Activated CD8-positive, alpha-beta memory T cell treated with anti-CD3 and anti-CD28 coated beads for 24 hours (primary cell): ENCODE measurements around the gene CHRNG.

Experiments used
- DNase-seq: peaks from one replicate; pipeline ENCODE4 v3.0.0-alpha.2; 2020

CHRNG gene

DNA sequence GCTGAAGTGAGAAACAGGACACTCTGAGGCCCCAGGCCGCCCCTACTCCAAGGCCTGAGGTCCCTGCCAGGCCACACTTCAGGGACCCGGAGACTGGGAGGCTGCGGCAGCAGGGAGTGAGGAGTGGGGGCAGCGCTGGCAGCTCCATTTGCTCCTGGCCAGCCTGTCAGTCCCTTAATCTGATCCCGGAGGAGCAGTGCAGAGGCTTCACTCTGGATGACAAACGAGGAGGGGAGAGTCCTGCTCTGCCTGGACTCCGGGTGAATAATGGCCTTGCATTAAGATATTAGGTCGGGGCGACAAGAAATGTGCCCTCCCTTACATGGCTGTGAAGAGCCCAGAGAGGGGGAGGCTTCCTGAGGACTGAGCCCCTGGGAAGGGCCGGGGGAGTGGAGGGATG is 33.6 kb upstream of the CHRNG start:
- DNase-seq = no peak

DNA sequence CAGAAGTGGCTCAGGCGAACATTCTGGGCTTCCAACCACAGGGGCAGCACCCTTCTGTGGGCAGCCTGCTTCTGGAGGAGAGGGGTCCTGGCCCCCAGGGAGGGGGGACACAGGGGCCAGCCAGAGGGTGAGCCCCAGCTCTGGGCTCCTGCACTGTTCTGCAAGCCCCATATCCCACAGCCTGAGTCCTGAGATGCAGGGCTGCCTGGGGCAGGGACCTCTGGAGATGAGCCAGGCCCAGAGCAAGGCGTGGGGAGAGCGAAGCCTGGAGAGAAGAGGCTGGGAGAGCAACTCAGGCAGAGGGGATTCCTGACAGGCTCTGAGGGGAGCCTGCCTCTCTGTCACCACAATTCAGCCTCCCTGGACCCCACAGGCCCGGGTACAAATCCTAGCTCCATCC is 32.8 kb upstream of the CHRNG start:
- DNase-seq = no peak

DNA sequence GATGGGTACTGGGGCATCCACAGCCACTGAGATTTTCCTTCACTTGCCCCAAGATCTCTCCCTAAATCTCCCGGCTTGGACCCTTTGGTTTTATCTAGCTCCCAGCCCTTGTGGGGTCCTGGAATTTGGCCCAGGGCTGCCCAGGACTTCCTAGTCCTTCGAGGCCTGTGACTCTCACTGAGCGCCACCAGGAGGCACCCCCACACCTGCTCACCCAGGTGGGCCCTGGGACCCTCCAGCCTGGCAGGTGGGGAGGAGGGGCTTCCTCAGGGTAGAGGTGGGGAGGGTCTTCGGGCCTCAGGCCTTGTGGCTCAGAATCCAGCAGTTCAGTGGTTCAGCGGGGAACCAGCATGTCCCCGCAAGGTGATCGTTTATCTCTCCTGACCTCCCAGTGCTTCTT is 31.2 kb upstream of the CHRNG start:
- DNase-seq = no peak

DNA sequence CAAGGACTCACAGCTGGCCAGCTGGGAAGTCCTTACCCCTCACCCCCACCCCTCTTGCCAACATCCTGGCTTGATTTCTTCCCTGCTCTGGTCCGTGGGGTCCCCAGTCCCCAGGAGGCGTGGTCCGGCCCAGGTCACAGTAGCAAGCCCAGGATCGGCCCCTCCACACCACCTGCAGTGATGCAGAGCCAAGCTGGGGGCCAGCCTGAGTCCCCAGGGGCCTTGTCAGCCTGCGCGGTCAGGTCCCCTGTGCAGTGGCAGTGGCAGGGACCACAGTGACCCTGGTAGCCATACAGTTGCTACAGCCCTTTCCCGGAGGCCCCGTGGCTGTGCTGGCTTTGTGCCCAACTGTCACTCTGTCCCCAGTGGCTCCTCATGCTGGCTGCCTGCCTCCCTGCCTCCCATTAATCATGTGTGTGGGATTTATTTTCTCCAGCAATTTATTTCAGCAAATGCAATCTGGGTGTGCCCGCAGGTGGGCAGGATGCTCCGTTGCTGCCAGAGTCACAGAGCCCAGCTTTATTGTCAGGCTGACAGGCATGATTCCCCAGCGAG is 28.1 kb upstream of the CHRNG start:
- DNase-seq = no peak

DNA sequence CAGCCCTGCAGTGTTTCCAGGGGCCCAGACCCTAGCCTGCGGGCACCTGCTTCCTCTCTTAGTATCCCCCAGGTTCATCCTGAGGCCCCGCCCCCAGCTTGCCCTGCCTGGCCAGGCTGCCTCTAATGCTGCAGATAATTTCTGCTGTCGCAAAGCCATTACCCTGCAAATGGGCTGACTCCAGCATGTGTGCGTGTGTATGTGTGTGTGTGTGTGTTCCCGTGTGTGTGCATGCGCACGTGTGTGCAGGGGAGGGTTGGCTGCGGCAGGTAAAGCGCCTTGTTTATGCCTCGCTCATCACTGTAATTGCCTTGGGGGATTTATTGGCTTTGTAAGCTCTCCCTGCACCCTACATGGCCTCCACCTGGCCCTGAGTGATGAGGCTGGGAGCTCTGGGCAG is 26.9 kb upstream of the CHRNG start:
- no peak for DNase-seq

DNA sequence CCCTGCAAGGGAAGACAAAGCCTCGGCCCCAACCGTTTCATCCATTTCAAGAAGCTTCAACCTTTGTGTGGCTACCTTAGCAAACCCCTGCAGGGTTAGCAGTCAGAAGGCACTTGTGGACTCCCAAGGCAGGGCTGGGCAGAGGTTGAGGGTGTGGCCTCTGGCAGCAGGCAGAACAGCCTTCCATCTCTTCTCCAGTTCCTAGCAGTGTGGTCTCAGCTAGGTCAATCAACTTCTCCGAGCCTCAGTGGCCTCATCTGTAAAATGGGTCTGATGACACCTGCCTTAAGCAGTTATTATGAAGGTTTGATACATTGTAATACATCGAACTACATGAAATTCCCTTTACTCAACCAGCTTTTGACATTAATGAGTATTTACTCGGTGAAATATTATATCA is 26.1 kb upstream of the CHRNG start:
- DNase-seq = no peak

DNA sequence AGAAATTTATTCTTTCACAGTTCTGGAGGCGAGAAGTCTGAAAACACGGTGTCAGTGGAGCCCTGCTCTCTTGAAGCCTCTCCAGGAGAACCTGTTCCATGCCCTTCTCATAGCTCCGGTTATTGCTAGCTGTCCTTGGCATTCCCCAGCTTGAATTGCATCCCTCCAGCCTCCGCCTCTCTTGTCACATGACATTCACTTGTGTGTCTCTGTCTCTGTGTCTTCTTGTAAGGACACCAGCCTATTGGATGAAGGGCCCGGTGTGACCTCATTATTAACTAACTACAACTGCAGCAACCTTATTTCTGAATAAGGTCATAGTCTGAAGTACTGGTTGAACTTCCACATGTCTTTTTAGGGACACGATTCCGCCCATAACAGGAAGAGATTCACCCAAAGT is 23.9 kb upstream of the CHRNG start:
- no peak for DNase-seq

DNA sequence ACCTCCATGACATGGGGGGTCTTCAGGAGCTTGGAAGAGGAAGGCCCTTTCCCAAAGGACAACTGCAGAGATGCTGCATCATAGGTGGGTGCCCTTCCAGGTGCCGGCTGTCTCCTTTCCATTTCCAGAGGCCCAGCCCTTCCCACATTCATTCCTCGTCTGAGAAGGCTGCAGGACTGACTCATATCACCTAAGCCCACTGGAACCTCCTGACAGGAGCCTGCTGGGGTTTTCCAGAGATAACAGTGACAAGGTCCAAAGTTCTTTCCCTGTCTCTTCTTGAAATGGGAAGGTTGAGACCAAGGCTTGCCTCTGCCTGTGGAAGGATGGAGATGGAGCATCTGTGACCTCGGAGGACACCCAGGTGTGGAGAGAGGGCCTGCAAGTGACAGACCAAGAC is 22.9 kb upstream of the CHRNG start:
- DNase-seq = no peak

DNA sequence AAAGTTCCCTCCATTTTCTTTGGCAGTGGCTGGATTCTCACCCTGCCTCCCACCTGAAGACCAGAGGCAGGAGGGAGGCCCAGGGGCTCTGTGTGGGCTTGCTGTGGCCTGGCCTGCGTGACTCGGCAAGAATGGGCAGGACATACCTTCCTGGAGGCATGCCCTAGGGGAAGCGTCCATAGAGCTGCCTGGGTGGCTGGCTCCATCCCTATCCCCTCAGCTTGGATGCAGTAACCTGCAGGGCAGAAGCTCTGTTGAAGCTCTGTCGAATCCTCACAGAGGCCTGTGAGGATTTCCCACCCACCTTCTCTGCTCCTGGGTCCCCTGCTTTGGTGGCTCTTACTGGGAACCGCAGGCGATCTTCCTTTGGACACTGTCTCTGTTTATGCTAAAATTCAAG is 20.6 kb upstream of the CHRNG start:
- DNase-seq = no peak

DNA sequence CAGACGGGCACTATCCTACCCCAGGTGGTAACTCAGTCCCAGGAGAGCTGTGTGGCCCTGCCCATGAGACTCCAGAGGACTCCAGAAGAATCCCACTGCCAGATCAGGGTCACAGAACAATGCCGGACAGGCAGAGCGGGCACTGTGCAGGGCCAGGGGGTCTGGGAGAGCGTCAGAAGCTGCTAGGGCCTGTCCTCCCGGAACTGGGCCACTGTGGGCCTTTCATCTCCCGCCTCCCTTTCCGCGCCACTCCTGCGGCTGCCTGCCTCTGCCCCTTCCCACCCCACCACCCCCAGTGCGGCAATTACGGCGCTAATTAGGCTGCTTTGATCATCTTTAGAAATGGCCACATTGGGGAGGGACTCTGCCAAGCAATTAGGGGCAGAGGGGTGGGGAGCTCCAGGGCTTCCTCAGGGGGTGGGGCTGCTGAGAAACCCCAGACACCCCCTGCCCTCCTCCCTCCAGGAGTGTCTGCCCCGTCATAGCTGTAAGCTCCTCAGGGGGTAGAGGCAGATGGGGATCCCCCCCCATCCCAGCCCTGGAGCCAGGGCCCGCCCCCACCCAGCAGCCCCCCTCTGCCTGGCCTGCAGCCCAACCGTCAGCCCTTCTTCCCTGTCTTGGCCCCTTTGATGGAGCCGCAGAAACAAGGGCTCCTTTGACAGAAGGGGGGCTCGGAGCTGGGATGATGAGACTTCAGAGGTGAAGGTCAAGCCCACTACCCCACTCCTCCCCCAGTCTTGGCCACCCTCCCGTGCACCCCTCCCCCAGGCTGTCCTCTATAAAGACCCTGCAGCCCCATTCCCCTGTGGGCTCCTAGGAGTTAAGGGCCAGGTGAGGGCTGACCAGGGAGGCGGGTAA is 19.7 kb upstream of the CHRNG start, which contains the start of gene PRSS56:
Gene PRSS56, plus strand, starts transcription at position 808 of the 858 bp plus-strand sequence. CDS start 211 bp downstream, outside the sequence.
- no peak for DNase-seq

DNA sequence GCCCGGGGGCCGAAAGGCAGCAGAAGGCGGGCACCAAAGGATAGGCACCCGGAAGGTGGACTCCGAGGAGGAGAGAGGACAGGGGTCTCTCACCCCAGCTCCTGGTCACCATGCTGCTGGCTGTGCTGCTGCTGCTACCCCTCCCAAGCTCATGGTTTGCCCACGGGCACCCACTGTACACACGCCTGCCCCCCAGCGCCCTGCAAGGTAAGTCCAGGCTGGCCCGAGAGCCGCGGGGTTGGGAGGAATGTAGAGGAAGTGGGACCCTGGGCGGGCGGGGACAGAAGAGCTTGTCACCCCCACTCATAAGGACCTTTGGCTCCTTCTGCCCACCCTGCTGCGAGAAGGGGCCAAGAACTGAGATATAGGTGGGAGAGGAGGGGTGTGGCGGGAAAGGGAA is 19.0 kb upstream of the CHRNG start:
- DNase-seq = no peak

DNA sequence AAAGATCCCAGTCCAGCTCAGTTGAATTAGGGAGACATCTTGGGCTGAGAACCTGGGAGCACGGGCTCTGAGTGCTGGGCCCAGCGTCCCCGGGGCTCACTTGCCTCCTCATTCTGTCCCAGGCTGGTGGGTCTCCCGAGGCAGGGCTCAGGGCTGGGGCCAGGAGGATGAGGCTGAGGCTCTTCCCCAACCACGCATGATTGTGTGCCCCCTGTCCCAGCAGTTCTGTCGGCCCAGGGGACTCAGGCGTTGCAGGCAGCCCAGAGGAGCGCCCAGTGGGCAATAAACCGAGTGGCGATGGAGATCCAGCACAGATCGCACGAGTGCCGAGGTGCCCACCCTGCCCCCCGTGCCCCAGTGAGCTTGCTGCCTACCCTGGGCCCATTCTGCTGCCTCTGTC is 18.4 kb upstream of the CHRNG start:
- no peak for DNase-seq

DNA sequence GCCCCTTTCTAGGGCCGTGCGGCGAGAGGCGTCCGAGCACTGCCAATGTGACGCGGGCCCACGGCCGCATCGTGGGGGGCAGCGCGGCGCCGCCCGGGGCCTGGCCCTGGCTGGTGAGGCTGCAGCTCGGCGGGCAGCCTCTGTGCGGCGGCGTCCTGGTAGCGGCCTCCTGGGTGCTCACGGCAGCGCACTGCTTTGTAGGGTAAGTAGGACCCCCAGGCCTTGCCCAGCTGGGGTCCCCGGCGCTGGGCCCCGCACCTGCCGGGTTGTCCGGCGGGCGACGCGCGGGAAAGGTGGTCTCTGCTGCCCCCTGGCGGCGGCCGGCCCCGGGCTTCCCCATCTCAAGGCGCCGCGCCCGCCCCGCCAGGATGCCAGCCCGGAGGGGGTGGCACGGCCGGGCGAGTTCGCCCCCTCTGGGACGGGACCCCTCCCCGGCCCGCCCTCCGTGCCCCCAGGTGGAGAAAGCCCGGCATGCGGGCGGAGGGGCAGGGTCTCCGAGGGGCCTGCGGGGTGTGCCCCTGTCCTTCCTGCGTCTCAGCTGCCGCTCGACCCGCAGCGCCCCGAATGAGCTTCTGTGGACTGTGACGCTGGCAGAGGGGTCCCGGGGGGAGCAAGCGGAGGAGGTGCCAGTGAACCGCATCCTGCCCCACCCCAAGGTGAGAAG is 17.4 kb upstream of the CHRNG start:
- DNase-seq = peak; percentile 91

DNA sequence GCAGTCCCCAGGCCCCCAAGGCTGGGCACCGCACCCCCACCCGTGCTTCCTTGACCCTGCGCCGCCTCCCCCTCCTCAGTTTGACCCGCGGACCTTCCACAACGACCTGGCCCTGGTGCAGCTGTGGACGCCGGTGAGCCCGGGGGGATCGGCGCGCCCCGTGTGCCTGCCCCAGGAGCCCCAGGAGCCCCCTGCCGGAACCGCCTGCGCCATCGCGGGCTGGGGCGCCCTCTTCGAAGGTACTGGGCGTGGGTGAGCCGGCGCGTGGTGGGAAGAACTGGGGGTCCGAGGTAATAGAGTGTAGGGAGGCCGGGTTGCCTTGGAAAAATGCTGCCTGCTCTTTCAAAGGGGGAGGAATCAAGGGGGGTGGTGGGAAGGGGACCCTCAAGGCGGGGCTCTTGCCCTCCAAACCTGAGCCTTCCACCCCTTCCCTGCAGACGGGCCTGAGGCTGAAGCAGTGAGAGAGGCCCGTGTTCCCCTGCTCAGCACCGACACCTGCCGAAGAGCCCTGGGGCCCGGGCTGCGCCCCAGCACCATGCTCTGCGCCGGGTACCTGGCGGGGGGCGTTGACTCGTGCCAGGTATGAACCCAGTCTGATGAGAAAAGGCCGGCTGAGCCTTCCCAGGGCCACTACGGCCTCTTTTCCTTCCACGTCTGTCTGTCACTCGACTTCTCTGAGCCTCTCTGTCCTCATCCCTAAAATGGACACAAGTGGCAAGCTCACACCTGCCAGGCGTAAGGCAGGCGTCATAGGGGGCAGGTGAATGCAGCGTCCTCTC is 16.7 kb upstream of the CHRNG start:
- DNase-seq = no peak

DNA sequence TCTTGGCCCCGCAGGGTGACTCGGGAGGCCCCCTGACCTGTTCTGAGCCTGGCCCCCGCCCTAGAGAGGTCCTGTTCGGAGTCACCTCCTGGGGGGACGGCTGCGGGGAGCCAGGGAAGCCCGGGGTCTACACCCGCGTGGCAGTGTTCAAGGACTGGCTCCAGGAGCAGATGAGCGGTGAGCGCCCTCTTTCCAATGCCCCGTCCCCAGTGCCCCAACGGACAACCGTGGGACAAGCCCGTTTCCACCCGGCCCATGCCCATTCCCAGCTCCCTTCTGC is 16.1 kb upstream of the CHRNG start:
- no peak for DNase-seq

DNA sequence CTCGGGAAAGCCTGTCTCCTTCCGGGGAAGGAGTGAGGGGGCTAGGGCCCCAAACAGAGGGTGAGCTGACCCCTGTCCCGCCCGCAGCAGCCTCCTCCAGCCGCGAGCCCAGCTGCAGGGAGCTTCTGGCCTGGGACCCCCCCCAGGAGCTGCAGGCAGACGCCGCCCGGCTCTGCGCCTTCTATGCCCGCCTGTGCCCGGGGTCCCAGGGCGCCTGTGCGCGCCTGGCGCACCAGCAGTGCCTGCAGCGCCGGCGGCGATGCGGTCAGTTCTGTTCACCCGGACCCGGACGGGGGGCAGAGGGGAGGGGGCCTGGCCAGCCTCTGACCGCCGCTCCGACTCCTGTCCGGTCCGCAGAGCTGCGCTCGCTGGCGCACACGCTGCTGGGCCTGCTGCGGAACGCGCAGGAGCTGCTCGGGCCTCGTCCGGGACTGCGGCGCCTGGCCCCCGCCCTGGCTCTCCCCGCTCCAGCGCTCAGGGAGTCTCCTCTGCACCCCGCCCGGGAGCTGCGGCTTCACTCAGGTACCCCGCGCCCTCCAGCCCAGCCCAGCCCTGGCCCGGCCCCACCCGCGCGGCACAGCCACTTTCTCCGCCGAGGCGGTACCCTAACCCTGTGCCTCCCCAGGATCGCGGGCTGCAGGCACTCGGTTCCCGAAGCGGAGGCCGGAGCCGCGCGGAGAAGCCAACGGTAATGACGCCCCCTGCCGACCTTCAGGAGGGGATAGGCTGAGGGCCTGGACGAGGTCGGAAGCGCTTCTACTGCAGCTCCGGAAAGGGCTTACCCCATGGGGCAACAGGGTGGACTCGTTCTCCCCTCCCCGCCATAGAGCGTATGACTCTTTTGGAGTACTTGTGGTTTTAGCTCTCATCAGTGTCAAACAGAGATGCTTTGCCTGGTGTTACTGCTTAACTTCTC is 15.6 kb upstream of the CHRNG start:
- DNase-seq = peak; percentile 75

DNA sequence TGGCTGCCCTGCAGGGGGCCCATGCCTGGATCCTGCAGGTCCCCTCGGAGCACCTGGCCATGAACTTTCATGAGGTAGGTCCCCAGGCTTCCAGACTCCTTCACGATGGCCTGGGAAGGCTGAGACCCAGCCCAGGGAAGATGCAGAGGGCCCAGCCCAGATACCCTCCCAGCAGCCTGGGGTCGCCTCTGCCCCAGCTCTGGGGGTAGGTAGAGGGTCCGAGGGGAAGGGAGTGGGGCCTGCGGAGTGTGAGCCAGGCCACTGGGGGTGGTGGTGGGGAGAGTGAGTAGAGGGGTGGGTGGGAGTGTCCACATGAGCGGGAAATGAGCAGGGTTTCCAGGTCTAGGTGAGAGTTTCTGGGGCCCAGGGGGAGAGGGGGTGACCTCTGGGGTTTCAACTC is 14.7 kb upstream of the CHRNG start:
- no peak for DNase-seq

DNA sequence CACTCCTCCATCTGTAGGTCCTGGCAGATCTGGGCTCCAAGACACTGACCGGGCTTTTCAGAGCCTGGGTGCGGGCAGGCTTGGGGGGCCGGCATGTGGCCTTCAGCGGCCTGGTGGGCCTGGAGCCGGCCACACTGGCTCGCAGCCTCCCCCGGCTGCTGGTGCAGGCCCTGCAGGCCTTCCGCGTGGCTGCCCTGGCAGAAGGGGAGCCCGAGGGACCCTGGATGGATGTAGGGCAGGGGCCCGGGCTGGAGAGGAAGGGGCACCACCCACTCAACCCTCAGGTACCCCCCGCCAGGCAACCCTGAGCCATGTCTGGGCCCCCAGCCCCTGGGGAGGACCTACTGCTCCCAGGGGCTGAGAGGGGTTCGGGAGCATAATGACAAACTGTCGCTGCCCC is 14.3 kb upstream of the CHRNG start:
- no peak for DNase-seq

DNA sequence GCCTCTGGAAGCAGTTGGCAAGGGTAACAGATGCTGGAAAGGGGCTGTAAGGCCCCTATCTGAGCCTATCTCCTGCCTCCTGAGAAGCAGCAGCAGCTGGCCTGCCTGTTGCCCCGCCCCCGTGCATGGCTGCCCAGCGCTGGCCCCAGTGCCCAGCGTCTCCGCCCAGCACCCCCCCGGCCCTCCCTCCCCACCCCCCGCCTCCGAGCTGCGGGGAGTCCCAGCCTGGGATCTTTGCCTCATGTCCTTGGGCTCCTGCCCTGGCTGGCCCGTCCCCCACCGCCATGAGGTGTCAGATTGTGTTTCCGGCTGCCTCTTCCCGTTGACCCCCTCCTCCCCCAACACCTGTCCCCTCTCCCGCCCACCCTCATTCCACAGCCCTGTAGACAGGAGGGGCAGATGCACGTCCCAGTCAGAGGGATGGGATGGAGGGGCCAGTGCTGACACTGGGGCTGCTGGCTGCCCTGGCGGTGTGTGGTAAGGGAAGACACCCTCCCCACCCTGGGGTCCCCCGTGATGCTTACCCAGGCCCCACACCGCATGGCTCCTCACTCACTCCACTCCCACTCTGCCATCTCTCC is 13.6 kb upstream of the CHRNG start, which contains the start of gene CHRND:
Gene CHRND, plus strand, starts transcription at position 370 of the 581 bp plus-strand sequence. Its CDS starts 56 bp downstream, at position 426.
- no peak for DNase-seq

DNA sequence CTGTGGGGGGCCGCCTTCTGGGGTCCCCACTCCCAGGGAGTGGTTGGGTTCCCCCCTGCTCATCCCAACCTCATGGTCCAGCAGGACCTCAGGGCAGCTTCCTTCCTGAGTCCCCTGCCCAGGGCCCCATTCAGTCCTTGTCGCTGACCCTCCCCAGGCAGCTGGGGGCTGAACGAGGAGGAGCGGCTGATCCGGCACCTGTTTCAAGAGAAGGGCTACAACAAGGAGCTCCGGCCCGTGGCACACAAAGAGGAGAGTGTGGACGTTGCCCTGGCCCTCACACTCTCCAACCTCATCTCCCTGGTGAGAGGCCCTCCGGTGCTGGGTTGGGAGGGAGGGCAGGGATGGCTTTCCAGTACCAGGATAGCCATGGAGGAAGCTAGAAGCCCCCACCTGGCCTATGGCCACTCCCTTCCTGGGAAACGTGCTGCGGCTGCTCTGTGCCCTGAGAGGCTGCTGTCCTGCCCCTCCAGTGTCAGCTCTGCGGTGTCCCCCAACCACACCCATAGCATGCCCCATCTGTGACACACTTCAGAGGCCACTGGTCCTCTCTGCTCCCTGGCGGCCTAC is 13.0 kb upstream of the CHRNG start:
- DNase-seq = no peak

DNA sequence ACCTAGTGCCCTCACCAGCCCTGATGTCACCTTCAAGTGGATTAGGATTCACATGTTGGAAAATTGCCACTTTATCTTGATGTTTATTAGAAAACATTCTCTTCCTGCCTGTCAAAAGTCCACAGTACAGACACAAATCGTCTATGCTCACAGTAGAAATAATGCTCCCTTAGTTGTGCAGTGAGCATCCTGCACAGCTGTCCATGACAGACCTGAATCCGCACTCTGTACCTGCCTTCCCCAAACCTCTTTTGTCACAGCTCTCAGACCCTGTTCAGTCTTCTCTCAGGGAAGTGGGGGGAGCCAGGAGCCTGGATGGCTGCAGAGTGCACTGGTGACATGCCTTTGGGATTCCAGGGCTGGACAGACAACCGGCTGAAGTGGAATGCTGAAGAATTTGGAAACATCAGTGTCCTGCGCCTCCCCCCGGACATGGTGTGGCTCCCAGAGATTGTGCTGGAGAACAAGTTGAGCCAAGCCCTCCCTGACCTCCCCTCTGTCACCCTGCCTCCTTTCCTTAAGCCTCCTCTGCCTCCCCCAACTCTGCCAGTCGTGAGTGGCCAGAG is 11.5 kb upstream of the CHRNG start:
- no peak for DNase-seq
